ENCODE results near the gene ZNF565.

DNA sequence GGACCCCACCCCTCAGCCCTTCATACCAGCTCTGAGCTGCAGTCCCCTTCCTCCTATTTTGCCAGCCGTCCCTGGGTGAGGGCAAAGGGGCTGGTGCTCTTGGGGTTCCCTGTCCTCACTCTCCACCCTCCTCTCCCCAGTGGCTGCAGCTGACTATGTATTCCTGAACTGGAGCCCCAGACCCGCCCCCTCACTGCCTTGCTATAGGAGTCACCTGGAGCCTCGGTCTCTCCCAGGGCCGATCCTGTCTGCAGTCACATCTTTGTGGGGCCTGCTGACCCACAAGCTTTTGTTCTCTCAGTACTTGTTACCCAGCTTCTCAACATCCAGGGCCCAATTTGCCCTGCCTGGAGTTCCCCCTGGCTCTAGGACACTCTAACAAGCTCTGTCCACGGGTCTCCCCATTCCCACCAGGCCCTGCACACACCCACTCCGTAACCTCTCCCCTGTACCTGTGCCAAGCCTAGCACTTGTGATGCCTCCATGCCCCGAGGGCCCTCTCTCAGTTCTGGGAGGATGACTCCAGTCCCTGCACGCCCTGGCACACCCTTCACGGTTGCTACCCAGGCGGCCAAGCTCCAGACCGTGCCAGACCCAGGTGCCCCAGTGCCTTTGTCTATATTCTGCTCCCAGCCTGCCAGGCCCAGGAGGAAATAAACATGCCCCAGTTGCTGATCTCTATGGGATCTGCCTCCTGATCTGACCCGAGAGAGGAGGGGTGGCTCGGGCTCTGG is 64.6 kb downstream of the ZNF565 start:
- TF ChIP-seq, protein P1, sequence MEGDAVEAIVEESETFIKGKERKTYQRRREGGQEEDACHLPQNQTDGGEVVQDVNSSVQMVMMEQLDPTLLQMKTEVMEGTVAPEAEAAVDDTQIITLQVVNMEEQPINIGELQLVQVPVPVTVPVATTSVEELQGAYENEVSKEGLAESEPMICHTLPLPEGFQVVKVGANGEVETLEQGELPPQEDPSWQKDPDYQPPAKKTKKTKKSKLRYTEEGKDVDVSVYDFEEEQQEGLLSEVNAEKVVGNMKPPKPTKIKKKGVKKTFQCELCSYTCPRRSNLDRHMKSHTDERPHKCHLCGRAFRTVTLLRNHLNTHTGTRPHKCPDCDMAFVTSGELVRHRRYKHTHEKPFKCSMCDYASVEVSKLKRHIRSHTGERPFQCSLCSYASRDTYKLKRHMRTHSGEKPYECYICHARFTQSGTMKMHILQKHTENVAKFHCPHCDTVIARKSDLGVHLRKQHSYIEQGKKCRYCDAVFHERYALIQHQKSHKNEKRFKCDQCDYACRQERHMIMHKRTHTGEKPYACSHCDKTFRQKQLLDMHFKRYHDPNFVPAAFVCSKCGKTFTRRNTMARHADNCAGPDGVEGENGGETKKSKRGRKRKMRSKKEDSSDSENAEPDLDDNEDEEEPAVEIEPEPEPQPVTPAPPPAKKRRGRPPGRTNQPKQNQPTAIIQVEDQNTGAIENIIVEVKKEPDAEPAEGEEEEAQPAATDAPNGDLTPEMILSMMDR (IDR thresholded peaks at IDR 0.05): no peak
- TF ChIP-seq POLR2A (IDR thresholded peaks at IDR 0.05): no peak

Data from Peyer's patch (tissue), 4 donors.